Measurements from ENCODE around the gene PTH2R.
A peak's percentile ranks its signal among the peaks of the same experiment; 100 is the strongest.
"Not testable (repeated sequence)": the region's sequence is repeated elsewhere in the genome, so short reads cannot be mapped to it uniquely, and the experiment has no call there.

Gene PTH2R

GRCh38 chr2:208406474-208407451, at the start of gene PTH2R:
PTH2R (plus strand) TSS chr2:208406792; CDS start chr2:208407044, 252 bp downstream.
- peak in 8 of 58 donors; percentile 0 to 13 (median 6) for DNase-seq

- DNase-seq = no peak
These were observed 49.6 kb upstream of the PTH2R start for GRCh38 chr2:208356846-208357574.

- no peak for DNase-seq
These were observed 47.6 kb upstream of the PTH2R start for GRCh38 chr2:208358758-208359631.

- DNase-seq = peak in 4 of 58 donors; percentile 5 to 29 (median 24)
These were observed 47.0 kb upstream of the PTH2R start for GRCh38 chr2:208359632-208359986.

GRCh38 chr2:208360259-208361076, 46.1 kb upstream of the PTH2R start:
- DNase-seq = peak in 8 of 58 donors; percentile 4 to 30 (median 16)

- DNase-seq = no peak
These were observed 45.5 kb upstream of the PTH2R start for GRCh38 chr2:208361077-208361441.

- no peak for DNase-seq
These were observed 43.1 kb upstream of the PTH2R start for GRCh38 chr2:208363485-208363884.

- DNase-seq = no peak
These were observed 40.1 kb upstream of the PTH2R start for GRCh38 chr2:208366215-208367127.

GRCh38 chr2:208369091-208369490, 37.5 kb upstream of the PTH2R start:
- DNase-seq = no peak

GRCh38 chr2:208370881-208371633, 35.5 kb upstream of the PTH2R start:
- DNase-seq = no peak

GRCh38 chr2:208371634-208371935, 35.0 kb upstream of the PTH2R start:
- DNase-seq = no peak

GRCh38 chr2:208373460-208374089, 33.0 kb upstream of the PTH2R start:
- peak in 11 of 58 donors; percentile 3 to 43 (median 12) for DNase-seq

- DNase-seq = no peak
These were observed 31.0 kb upstream of the PTH2R start for GRCh38 chr2:208375491-208376068.

- not testable (repeated sequence) for DNase-seq
These were observed 29.2 kb upstream of the PTH2R start for GRCh38 chr2:208377344-208377860.

- DNase-seq = no peak
These were observed 27.4 kb upstream of the PTH2R start for GRCh38 chr2:208379192-208379591.

GRCh38 chr2:208384637-208385036, 22.0 kb upstream of the PTH2R start:
- DNase-seq = no peak

GRCh38 chr2:208386541-208386940, 20.1 kb upstream of the PTH2R start:
- DNase-seq = no peak

- DNase-seq = no peak
These were observed 16.7 kb upstream of the PTH2R start for GRCh38 chr2:208389940-208390339.

Data from anterior cingulate cortex (tissue), 58 donors.